K562 (cell line): ENCODE results near the gene PPP4C. TPM values are rescaled to one million over a fixed set of nuclear protein-coding genes. Genes with fewer than 3 reads are reported as not detected.

Source experiments
- CBX1 ChIP-seq: sonication (generic); IDR thresholded peaks from 2 replicates; pipeline ENCODE4 v1.6.1; 2016; ENCODE audit warnings: antibody characterized with exemption, low read depth, mild to moderate bottlenecking
- ETV5 ChIP-seq: sonication (generic); formaldehyde crosslinking; IDR thresholded peaks from 2 replicates; pipeline ENCODE4 v1.4.0; 2020; ENCODE audit warnings: low read depth, mild to moderate bottlenecking, missing genetic modification reagents
- KHSRP ChIP-seq: fragments of 450-650 bp; IDR thresholded peaks from 2 replicates; pipeline ENCODE4 v1.6.1; 2017
- MBD2 ChIP-seq: sonication (generic); IDR thresholded peaks from 2 replicates; pipeline ENCODE4 v1.6.1; 2016; ENCODE audit warnings: low read depth, borderline replicate concordance
- MECOM ChIP-seq: fragments of 250-450 bp; sonication (Bioruptor Pico); IDR thresholded peaks from 2 replicates; pipeline ENCODE4 v1.8.0; 2022; ENCODE audit warnings: inconsistent platforms
- PATZ1 ChIP-seq: fragments of 250-450 bp; sonication (Bioruptor Pico); IDR thresholded peaks from 2 replicates; pipeline ENCODE4 v1.5.0; 2020; ENCODE audit warnings: mild to moderate bottlenecking, borderline replicate concordance
- PHB ChIP-seq: fragments of 250-450 bp; sonication (Bioruptor Pico); IDR thresholded peaks from 2 replicates; pipeline ENCODE4 v1.5.0; 2021
- SMAD2 ChIP-seq: fragments of 150-350 bp; IDR thresholded peaks from 2 replicates; pipeline ENCODE4 v1.6.1; 2014; ENCODE audit warnings: low read depth, mild to moderate bottlenecking, low read length
- SMC3 ChIP-seq: conservative IDR thresholded peaks from 2 replicates; pipeline ENCODE4 v1.6.1; 2011; ENCODE audit warnings: low read depth, low read length, improper control_type of control experiment; ENCODE audit not compliant: insufficient read depth
- TBL1XR1 ChIP-seq, 2 experiments: IDR thresholded peaks; 2 replicates each; pipeline ENCODE4 v1.6.1; 2012; ENCODE audit warnings: improper control_type of control experiment in 2 of 2, low read length in 2 of 2, mild to moderate bottlenecking in 1 of 2
- XRCC5 ChIP-seq: fragments of 200-400 bp; formaldehyde crosslinking; IDR thresholded peaks from 2 replicates; pipeline ENCODE4 v1.6.1; 2017; ENCODE audit warnings: low read depth, mild to moderate bottlenecking, low read length
- ZBTB1 ChIP-seq: sonication (generic); formaldehyde crosslinking; IDR thresholded peaks from 2 replicates; pipeline ENCODE4 v1.8.1; 2023; ENCODE audit warnings: missing genetic modification reagents, low read depth, mild to moderate bottlenecking, borderline replicate concordance
- ZNF232 ChIP-seq: sonication (generic); formaldehyde crosslinking; IDR thresholded peaks from 2 replicates; pipeline ENCODE4 v1.8.0; 2022; ENCODE audit warnings: mild to moderate bottlenecking, missing genetic modification reagents
- ZNF407 ChIP-seq: fragments of 450-650 bp; IDR thresholded peaks from 2 replicates; pipeline ENCODE4 v1.6.1; 2016; ENCODE audit warnings: low read depth
- polyA plus RNA-seq, 8 experiments: library from polyadenylated mRNA; depleted of rRNA in 4 of 8; stranded (reverse) in 5 of 8; unstranded in 3 of 8; fragments of >200 nt; fragmentation: Nextera tagmentation in 2 of 8; fragmentation: Illumina TruSeq in 1 of 8; extraction: Ambion mirVana in 2 of 8; extraction: Trizol in 1 of 8; gene quantifications; 2 replicates each; pipeline versions ENCODE4 v1.2.1 to v1.2.3, GENCODE V29; 2011 to 2014; ENCODE audit warnings: inconsistent platforms in 1 of 8, missing spikeins in 1 of 8
- total RNA-seq, 7 experiments: library from RNA; depleted of rRNA in 6 of 7; stranded (reverse); fragments of >200 nt in 6 of 7; fragmentation: Illumina TruSeq in 2 of 7; extraction: Trizol in 2 of 7; gene quantifications; 2 replicates each; pipeline versions ENCODE4 v1.2.1 to v1.2.3, GENCODE V29; 2011 to 2021; ENCODE audit warnings: low replicate concordance in 1 of 7
- TF ChIP-seq, protein P1 (sequence below): sonication (generic); formaldehyde crosslinking; IDR thresholded peaks from 2 replicates; pipeline ENCODE4 v1.8.0; 2022; ENCODE audit warnings: mild to moderate bottlenecking, low read depth, missing genetic modification reagents
- TF ChIP-seq, protein P2 (sequence below): fragments of 450-650 bp; IDR thresholded peaks from 2 replicates; pipeline ENCODE4 v1.6.1; 2014; ENCODE audit warnings: low read depth, mild to moderate bottlenecking, moderate library complexity, borderline replicate concordance

PPP4C gene
- total and polyA plus RNA-seq, 9 of the 15 experiments (the other 6 are each of a cell fraction or from before 2014, with no cell fraction given): 3.5 to 183 (median 131) TPM

DNA sequence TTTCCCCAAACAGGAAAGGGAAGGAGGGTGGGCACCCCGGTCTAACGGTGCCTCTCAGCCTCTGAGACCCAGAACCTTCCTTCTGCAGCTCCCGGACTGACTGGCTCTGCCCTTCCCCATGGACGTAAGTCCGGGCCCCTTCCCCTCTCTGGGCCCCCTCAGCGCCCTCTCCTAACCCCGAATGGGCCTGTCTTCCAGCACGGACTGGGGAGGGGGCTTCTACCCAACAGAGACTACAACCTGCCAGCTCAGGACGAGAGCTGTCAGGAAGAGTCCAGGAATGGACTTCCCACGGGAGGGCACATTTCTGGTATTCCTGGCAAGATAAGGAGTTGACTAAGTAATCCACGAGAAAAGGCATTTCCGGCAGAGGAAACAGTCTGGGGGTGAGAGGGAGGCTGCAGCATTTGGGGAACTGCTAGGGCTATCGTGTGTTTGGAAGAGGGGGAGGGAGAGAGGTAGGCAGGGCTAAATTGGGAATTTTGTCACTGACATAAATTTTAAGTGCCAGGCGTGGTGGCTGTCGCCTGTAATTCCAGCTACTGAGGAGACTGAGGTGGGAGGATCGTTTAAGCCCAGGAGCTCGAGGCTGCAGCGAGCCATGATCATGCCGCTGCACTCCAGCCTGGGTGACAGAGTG lies 22.3 kb upstream of the PPP4C start (continued):
- no peak for TF ChIP-seq SMC3
- TF ChIP-seq, protein P1, sequence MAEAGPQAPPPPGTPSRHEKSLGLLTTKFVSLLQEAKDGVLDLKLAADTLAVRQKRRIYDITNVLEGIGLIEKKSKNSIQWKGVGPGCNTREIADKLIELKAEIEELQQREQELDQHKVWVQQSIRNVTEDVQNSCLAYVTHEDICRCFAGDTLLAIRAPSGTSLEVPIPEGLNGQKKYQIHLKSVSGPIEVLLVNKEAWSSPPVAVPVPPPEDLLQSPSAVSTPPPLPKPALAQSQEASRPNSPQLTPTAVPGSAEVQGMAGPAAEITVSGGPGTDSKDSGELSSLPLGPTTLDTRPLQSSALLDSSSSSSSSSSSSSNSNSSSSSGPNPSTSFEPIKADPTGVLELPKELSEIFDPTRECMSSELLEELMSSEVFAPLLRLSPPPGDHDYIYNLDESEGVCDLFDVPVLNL (CRISPR knock-in tag): no peak
- no peak for TF ChIP-seq MECOM (CRISPR knock-in tag)
- no peak for TF ChIP-seq CBX1
- no peak for TF ChIP-seq ZNF232
- TF ChIP-seq TBL1XR1 (IDR thresholded peaks at IDR 0.05; ENCODE audit: low read length in 2 of 2): no peak
- no peak for TF ChIP-seq PHB (CRISPR knock-in tag)
- TF ChIP-seq SMAD2: no peak
- no peak for TF ChIP-seq ZNF407
- TF ChIP-seq ETV5: no peak
- no peak for TF ChIP-seq KHSRP
- no peak for TF ChIP-seq ZBTB1
- no peak for TF ChIP-seq MBD2
- no peak for TF ChIP-seq XRCC5
- TF ChIP-seq, protein P2, sequence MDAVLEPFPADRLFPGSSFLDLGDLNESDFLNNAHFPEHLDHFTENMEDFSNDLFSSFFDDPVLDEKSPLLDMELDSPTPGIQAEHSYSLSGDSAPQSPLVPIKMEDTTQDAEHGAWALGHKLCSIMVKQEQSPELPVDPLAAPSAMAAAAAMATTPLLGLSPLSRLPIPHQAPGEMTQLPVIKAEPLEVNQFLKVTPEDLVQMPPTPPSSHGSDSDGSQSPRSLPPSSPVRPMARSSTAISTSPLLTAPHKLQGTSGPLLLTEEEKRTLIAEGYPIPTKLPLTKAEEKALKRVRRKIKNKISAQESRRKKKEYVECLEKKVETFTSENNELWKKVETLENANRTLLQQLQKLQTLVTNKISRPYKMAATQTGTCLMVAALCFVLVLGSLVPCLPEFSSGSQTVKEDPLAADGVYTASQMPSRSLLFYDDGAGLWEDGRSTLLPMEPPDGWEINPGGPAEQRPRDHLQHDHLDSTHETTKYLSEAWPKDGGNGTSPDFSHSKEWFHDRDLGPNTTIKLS: no peak
- TF ChIP-seq PATZ1 (CRISPR knock-in tag): no peak
